ENCODE measurements around the gene COLGALT1. TPM values are rescaled to one million over a fixed set of nuclear protein-coding genes. Genes with fewer than 3 reads are reported as not detected.

The COLGALT1 gene
- total RNA-seq, 4 donors from 2014 or later, result 74.5 to 141 (median 88.2) TPM

DNA sequence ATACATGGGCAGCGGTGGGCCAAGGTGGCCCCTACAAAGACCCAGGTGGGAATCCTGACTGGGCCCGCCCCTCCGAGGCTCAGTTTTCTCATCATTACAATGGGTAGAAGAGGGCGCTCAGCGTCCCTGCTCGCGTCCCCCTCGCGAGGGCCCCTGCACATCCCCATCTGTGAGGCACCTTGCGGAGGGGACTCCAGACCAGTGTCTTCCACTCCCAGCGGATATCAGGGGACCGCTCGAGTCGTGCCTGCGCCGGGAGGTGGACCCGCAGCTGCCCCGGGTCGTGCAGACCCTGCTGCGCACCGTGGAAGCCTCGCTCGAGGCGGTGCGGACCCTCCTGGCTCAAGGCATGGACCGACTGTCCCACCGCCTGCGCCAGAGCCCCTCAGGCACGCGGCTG, 15.3 kb upstream of the COLGALT1 start:
- 76 to 82% methylated on average over 20 to 29 of the region's 30 CpGs for WGBS, 2 donors
- peaks cover 0 to 9% (median 0%) of the 10 kb centered on the region in 4 donors for H3K9me3 ChIP-seq
- H3K4me1 ChIP-seq, result peaks cover 0 to 17% (median 8%) of the 10 kb centered on the region in 4 donors
- H3K36me3 ChIP-seq, result no peaks in the 10 kb centered on the region
- TF ChIP-seq POLR2A (IDR thresholded peaks at IDR 0.05) (no peak), EP300 (IDR thresholded peaks at IDR 0.05) (no peak)
- TF ChIP-seq, protein P1, sequence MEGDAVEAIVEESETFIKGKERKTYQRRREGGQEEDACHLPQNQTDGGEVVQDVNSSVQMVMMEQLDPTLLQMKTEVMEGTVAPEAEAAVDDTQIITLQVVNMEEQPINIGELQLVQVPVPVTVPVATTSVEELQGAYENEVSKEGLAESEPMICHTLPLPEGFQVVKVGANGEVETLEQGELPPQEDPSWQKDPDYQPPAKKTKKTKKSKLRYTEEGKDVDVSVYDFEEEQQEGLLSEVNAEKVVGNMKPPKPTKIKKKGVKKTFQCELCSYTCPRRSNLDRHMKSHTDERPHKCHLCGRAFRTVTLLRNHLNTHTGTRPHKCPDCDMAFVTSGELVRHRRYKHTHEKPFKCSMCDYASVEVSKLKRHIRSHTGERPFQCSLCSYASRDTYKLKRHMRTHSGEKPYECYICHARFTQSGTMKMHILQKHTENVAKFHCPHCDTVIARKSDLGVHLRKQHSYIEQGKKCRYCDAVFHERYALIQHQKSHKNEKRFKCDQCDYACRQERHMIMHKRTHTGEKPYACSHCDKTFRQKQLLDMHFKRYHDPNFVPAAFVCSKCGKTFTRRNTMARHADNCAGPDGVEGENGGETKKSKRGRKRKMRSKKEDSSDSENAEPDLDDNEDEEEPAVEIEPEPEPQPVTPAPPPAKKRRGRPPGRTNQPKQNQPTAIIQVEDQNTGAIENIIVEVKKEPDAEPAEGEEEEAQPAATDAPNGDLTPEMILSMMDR (IDR thresholded peaks at IDR 0.05), result no peak
- peak overlapping the region in 2 of 4 donors; percentile 73 to 74 for H3K27ac ChIP-seq
- H3K27me3 ChIP-seq, result no peaks in the 10 kb centered on the region
- peak overlapping the region in 1 of 4 donors; percentile 60 for H3K4me3 ChIP-seq
- DNase-seq (ENCODE audit: low spot score in 2 of 2), result no peak

- 86 to 90% methylated on average over 4 of the region's 4 CpGs for WGBS, 2 donors
- Histone ChIP-seq H3K9me3 (peaks cover 0 to 9% (median 0%) of the 10 kb centered on the region in 4 donors), H3K27ac (no peak overlapping the region)
Measured at GRCh38 chr19:17541184-17541759, 14.2 kb upstream of the COLGALT1 start.

GRCh38 chr19:17542042-17542441, 13.4 kb upstream of the COLGALT1 start:
- TF ChIP-seq POLR2A (IDR thresholded peaks at IDR 0.05) (no peak), EP300 (IDR thresholded peaks at IDR 0.05) (no peak)
- TF ChIP-seq, protein P1 (IDR thresholded peaks at IDR 0.05), result no peak
- Histone ChIP-seq H3K27ac (no peak overlapping the region), H3K27me3 (no peaks in the 10 kb centered on the region), H3K4me1 (peaks cover 0 to 17% (median 8%) of the 10 kb centered on the region in 4 donors), H3K9me3 (peaks cover 0 to 9% (median 0%) of the 10 kb centered on the region in 4 donors), H3K4me3 (no peak overlapping the region), H3K36me3 (no peaks in the 10 kb centered on the region)
- 72 to 79% methylated on average over 15 of the region's 15 CpGs for WGBS, 2 donors
- no peak for DNase-seq (ENCODE audit: low spot score in 2 of 2)

More at GRCh38 chr19:17541184-17541759, 14.2 kb upstream of the COLGALT1 start:
- TF ChIP-seq EP300 (IDR thresholded peaks at IDR 0.05) (no peak), POLR2A (IDR thresholded peaks at IDR 0.05) (no peak)
- TF ChIP-seq, protein P1 (IDR thresholded peaks at IDR 0.05), result no peak
- peaks cover 0 to 17% (median 8%) of the 10 kb centered on the region in 4 donors for H3K4me1 ChIP-seq
- no peak overlapping the region for H3K4me3 ChIP-seq
- no peaks in the 10 kb centered on the region for H3K36me3 ChIP-seq
- no peaks in the 10 kb centered on the region for H3K27me3 ChIP-seq
- no peak for DNase-seq (ENCODE audit: low spot score in 2 of 2)

- Histone ChIP-seq H3K27me3 (no peaks in the 10 kb centered on the region), H3K4me3 (no peak overlapping the region), H3K27ac (no peak overlapping the region), H3K9me3 (peaks cover 0 to 9% (median 0%) of the 10 kb centered on the region in 4 donors), H3K36me3 (no peaks in the 10 kb centered on the region), H3K4me1 (peaks cover 0 to 17% (median 8%) of the 10 kb centered on the region in 4 donors)
- no peak for DNase-seq (ENCODE audit: low spot score in 2 of 2)
- WGBS, 2 donors, result 78 to 81% methylated on average over 14 of the region's 14 CpGs
- TF ChIP-seq EP300 (IDR thresholded peaks at IDR 0.05), result no peak
- no peak for TF ChIP-seq POLR2A (IDR thresholded peaks at IDR 0.05)
- TF ChIP-seq, protein P1 (IDR thresholded peaks at IDR 0.05), result no peak
Measured at GRCh38 chr19:17542793-17543582, 12.5 kb upstream of the COLGALT1 start.

- Histone ChIP-seq H3K27ac (no peak overlapping the region), H3K4me1 (peaks cover 0 to 10% (median 4%) of the 10 kb centered on the region in 4 donors), H3K4me3 (no peak overlapping the region), H3K36me3 (no peaks in the 10 kb centered on the region), H3K27me3 (no peaks in the 10 kb centered on the region), H3K9me3 (peaks cover 0 to 9% (median 0%) of the 10 kb centered on the region in 4 donors)
- no peak for DNase-seq (ENCODE audit: low spot score in 2 of 2)
- 47 to 78% methylated on average over 4 of the region's 4 CpGs for WGBS, 2 donors
- no peak for TF ChIP-seq POLR2A (IDR thresholded peaks at IDR 0.05)
- TF ChIP-seq, protein P1 (IDR thresholded peaks at IDR 0.05), result no peak
- no peak for TF ChIP-seq EP300 (IDR thresholded peaks at IDR 0.05)
Measured at GRCh38 chr19:17543986-17544385, 11.5 kb upstream of the COLGALT1 start.
